ENCODE results near the gene SERPINB12.

SERPINB12 gene

DNA sequence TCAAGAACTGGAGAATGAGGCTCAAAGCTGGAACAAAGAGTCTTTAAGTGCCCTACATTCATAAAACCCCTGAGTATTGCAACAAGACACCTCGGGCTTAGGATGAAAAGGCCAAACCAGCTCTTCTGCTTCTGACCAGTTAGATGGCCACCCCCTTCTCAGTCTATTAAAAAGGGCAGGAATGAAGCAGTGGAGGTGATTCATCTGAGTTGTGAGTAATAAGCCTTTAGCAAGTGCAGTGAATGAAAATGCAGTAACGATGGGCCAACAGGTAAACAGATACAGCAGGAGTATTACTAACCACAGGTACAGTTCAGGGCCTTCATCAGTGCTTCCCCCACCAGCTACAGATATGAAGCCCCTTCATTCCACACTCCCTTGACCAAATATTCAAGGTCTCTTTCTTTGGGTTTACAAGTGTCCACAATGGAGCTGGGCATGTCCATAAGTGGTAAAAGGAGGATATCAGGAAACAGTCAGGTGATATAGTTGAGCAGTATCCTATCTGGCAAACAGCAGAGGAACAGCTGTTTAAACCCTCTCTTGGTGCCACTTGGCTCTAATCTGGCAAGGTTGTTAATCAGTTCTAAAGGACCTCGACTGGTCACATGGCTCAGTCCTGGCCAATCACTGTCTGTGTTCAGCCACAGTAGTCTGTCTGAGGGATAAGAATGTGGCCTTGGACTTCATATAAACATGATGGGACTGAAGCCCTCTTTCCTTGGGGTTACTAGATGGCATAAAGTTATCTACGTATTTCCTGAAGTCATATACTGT lies 62.8 kb downstream of the SERPINB12 start:
- DNase-seq = no peak

DNA sequence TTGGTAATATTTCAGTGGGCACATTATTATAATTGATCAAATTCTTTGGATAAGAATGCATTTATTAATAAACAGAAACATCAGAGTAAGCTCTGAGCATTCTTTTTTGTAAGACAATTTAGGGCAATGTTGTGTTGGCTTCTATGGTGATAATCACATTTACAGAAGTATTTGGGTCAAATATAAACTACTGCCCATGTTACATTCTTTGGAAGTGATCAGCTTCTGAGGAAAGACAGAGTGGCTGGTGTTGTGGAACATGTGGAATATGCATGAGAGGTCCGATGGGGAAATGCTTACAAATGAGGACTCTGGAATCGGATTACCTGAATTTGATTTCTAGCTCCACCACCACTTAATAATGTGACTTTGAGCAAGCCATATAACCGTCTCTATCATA lies 64.4 kb downstream of the SERPINB12 start:
- DNase-seq = no peak

DNA sequence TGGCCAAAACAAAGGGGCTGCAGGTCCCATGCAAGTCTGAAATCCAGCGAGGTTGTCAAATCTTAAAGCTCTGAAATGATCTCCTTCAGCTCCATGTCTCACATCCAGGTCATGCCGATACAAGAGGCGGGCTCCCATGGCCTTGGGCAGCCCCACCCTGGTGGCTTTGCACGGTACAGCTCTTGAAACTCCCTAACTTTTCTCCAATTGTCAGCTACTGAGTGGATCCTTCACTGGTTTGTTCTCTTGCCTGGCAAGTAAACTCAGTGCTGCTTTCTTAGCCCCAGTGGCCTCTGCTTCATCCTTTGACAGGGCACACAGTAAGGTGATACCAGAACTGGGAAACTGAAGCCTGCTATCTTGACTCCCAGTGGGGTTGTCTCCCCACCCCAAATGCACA lies 71.3 kb downstream of the SERPINB12 start:
- DNase-seq = no peak

DNA sequence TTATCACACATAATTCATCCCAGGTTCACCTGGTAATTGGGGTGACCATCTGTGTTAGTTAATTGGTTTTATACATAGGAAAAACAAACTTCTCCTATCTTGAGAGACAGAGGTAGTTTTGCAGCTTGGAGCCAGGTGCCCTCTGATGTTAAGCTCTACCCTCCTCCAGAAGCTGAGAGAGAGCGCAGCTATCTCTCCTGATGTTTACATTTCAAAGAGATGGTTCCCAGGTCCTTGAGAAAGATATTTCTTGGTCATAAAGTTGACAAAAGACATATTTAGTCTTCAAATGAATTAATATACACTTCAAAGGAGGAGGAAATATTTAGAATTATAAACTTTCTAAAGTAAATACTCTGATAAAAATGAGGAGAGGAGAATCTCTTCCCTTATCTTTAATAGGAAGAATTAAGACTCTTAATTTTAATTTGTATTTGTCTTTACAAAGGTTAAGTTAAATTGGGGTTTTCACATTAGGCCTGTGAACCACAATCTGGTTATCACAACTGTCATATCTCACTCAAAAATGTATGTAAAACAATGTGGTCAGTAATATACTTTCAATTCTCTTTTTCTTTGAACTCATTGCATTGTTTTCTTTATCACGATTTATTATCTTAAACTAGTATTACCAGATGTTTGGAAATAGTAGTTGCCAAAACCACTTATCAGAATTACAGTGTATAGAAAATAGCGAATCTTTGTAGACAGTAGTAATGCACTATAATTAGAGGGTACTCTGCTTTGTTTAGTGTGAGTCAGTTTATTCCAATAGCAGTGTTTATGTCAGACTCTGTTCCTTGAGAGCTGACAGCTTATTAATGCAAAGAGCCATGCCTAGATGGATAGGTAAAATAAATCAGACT lies 75.1 kb downstream of the SERPINB12 start:
- DNase-seq = no peak

DNA sequence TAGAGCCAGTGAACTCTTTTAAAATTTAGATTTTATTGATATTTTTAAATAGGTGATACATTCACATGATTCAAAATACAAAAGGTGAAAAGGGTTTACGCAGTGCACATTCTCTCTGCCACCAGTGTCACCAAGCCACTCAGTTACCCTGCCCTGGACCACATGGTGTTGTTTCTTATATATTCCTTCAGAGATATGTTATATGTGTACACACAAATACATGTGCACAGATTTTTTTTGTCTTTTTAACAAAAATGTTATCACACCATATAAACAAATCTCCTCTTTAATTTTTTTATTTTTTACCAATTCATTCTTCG lies 75.7 kb downstream of the SERPINB12 start:
- no peak for DNase-seq

Data from retina (tissue), 1 donor.